Mammary epithelial cell (primary cell): ENCODE results near the gene KCMF1.

Experiments
- CTCF ChIP-seq, 2 donors: IDR thresholded peaks in 1 of 2; conservative IDR thresholded peaks in 1 of 2; 2 replicates each; pipeline ENCODE4 v1.5.1; 2011 to 2012; ENCODE audit warnings: inconsistent platforms in 2 of 2, low read length in 2 of 2, mild to moderate bottlenecking in 2 of 2, control low read depth in 1 of 2, low read depth in 1 of 2; ENCODE audit not compliant: insufficient read depth in 1 of 2; ENCODE audit errors: extremely low read depth in 1 of 2
- EZH2 ChIP-seq: IDR thresholded peaks from 2 replicates; pipeline ENCODE4 v1.6.1; 2012; ENCODE audit warnings: low read length, inconsistent platforms, borderline replicate concordance

DNA sequence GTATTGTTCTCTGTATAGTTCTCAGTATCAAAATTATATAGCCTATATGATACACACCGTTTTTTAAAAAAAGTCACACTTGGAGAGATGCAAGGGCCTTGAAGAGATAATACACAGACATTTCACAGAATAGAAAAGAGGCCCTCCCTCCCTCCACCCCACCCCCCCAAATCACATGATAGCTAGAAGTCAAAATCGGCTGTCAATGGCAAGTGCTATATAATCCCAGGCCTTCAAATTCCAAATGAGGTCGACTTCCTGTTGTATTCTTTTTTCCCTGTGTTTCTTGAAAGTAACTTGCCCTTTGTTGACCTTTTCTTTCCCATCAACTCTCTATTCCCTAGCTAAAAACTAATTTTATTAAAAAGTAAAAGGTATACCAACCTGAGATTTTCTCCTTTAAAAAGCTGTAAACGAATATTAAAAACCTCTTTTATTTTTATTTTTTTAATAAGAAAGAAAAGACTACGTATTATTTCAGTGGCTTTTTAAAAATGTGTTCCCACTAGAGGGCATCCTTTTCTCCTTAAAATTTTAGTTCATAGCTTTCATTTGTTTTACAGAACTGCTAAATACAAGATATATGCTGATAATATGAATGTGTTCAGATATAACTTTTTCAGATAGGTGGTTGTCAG is 46.6 kb downstream of the KCMF1 start:
- TF ChIP-seq EZH2, result no peak
- peak; percentile 29 to 37 for TF ChIP-seq CTCF (conservative IDR thresholded peaks at IDR 0.05 in 1 of 2, IDR thresholded peaks at IDR 0.05 in 1 of 2; ENCODE audit: extremely low read depth in 1 of 2, insufficient read depth in 1 of 2, low read depth in 1 of 2, low read length in 2 of 2)
